Kidney (tissue), 14 donors: ENCODE measurements around the gene DNAJA4. TPM values are rescaled to one million over a fixed set of nuclear protein-coding genes. Genes with fewer than 3 reads are reported as not detected.

Experiments used
- DNase-seq, 5 donors: peaks; one replicate each; pipeline ENCODE4 v3.0.0-alpha.2; 2013 to 2020
- FAIRE-seq: peaks from 2 replicates; lab custom pipeline; 2012; peaks lifted over from hg19 to GRCh38; lab: Jason Lieb, UNC
- H3K27ac ChIP-seq, 2 donors: one replicate each; pipeline ENCODE4 v1.7.0; 2013; ENCODE audit warnings: low read depth in 2 of 2, low read length in 2 of 2, inconsistent platforms in 1 of 2
- H3K27me3 ChIP-seq: one replicate; pipeline ENCODE4 v1.7.1; 2013; ENCODE audit warnings: low read length, inconsistent platforms; ENCODE audit not compliant: control insufficient read depth, insufficient read depth
- H3K36me3 ChIP-seq, 3 donors: one replicate each; pipeline versions ENCODE4 v1.7.0 to v1.7.1; 2013; ENCODE audit warnings: low read length in 3 of 3, control low read depth in 1 of 3, inconsistent platforms in 1 of 3; ENCODE audit not compliant: insufficient read depth in 3 of 3, control insufficient read depth in 2 of 3
- H3K4me1 ChIP-seq, 3 donors: one replicate each; pipeline versions ENCODE4 v1.7.0 to v1.7.1; 2013; ENCODE audit warnings: low read length in 3 of 3, inconsistent platforms in 1 of 3, low read depth in 1 of 3; ENCODE audit not compliant: control insufficient read depth in 2 of 3, insufficient read depth in 2 of 3
- H3K4me3 ChIP-seq, 3 donors: one replicate each; pipeline versions ENCODE4 v1.7.0 to v1.8.1; 2013; ENCODE audit warnings: low read length in 3 of 3, control low read depth in 1 of 3, inconsistent platforms in 1 of 3
- H3K9ac ChIP-seq, 3 donors: one replicate each; pipeline versions ENCODE4 v1.7.0 to v1.7.1; 2013; ENCODE audit warnings: low read length in 3 of 3, control low read depth in 1 of 3, inconsistent platforms in 1 of 3
- H3K9me3 ChIP-seq, 3 donors: one replicate each; pipeline versions ENCODE4 v1.7.0 to v1.7.1; 2013; ENCODE audit warnings: low read length in 3 of 3, control low read depth in 1 of 3, inconsistent platforms in 1 of 3; ENCODE audit not compliant: control insufficient read depth in 2 of 3, insufficient read depth in 1 of 3
- CTCF ChIP-seq: IDR thresholded peaks from 3 replicates; pipeline ENCODE4 v1.5.1; 2012; ENCODE audit warnings: mild to moderate bottlenecking, moderate library complexity, borderline replicate concordance; ENCODE audit not compliant: insufficient read depth; ENCODE audit errors: extremely low read depth
- intact Hi-C: fragments of 100-400 bp; cut with DNase I; formaldehyde crosslinking; loops from one replicate; pipeline ENCODE4 v1.11.1; 2022
- polyA plus RNA-seq: library from polyadenylated mRNA; stranded (reverse); fragments of 350-450 nt; fragmentation: Illumina TruSeq; extraction: RNeasy Lipid Tissue Mini Kit (QIAGEN cat#74804); gene quantifications from one replicate; pipeline ENCODE4 v1.2.3, GENCODE V29; 2014; ENCODE audit warnings: low read depth, low replicate concordance; ENCODE audit not compliant: insufficient read depth
- total RNA-seq: library from RNA; stranded (reverse); fragmentation: NEBNext Ultra II Directional; extraction: Animal tissue kit (Norgen Biotek cat#: 25700); gene quantifications from one replicate; pipeline ENCODE4 v1.2.1, GENCODE V29; 2021
- donor health status: control.
- donor health status: control.
- donor health status: control.
- donor health status: control.
- donor health status: control.
- donor health status: DM: yes; HTN: yes; CAD: no.
- donor health status: Normal renal cell carcinoma (clear cell type).

DNAJA4 gene
- total and polyA plus RNA-seq, 2 donors from 2014 or later, result 19.9 to 31.1 TPM

- no peak overlapping the region for H3K27ac ChIP-seq
- no peak overlapping the region for H3K9ac ChIP-seq
- H3K4me3 ChIP-seq, result no peak overlapping the region
- FAIRE-seq, result no peak
- no peaks in the 10 kb centered on the region for H3K9me3 ChIP-seq
- no peaks in the 10 kb centered on the region for H3K27me3 ChIP-seq
- no peak for TF ChIP-seq CTCF
- no peak for DNase-seq
- intact Hi-C loops, result loop anchor here (5.0 kb wide), 1 partner anchor 111 kb away; no protein-coding TSS in a partner anchor
- no peaks in the 10 kb centered on the region for H3K36me3 ChIP-seq
- H3K4me1 ChIP-seq, result no peaks in the 10 kb centered on the region
Measured at GRCh38 chr15:78306176-78306774, 41.9 kb downstream of the DNAJA4 start.

GRCh38 chr15:78307976-78308375, 43.6 kb downstream of the DNAJA4 start:
- Histone ChIP-seq H3K4me1 (no peaks in the 10 kb centered on the region), H3K27ac (no peak overlapping the region), H3K9me3 (no peaks in the 10 kb centered on the region), H3K9ac (no peak overlapping the region), H3K36me3 (no peaks in the 10 kb centered on the region), H3K4me3 (no peak overlapping the region), H3K27me3 (no peaks in the 10 kb centered on the region)
- FAIRE-seq (no peak), DNase-seq (no peak)
- intact Hi-C loops, result loop anchor here (5.0 kb wide), 1 partner anchor 109 kb away; no protein-coding TSS in a partner anchor
- no peak for TF ChIP-seq CTCF

GRCh38 chr15:78308422-78309032, 44.2 kb downstream of the DNAJA4 start:
- DNase-seq (peak in 4 of 5 donors; percentile 84 to 90 (median 88)), FAIRE-seq (no peak)
- peak; percentile 81 for TF ChIP-seq CTCF
- H3K27me3 ChIP-seq, result no peaks in the 10 kb centered on the region
- no peaks in the 10 kb centered on the region for H3K4me1 ChIP-seq
- H3K4me3 ChIP-seq, result no peak overlapping the region
- H3K27ac ChIP-seq, result no peak overlapping the region
- no peak overlapping the region for H3K9ac ChIP-seq
- no peaks in the 10 kb centered on the region for H3K9me3 ChIP-seq
- H3K36me3 ChIP-seq, result no peaks in the 10 kb centered on the region
- intact Hi-C loops, result loop anchor here (5.0 kb wide), 1 partner anchor 109 kb away; no protein-coding TSS in a partner anchor
